Vagina (tissue), 2 donors: ENCODE results near the gene CMSS1. TPM values are rescaled to one million over a fixed set of nuclear protein-coding genes. Genes with fewer than 3 reads are reported as not detected.

Experiments
- DNase-seq, 2 donors: peaks; one replicate each; pipeline ENCODE4 v3.0.0-alpha.2; 2017; ENCODE audit errors: extremely low spot score in 2 of 2
- H3K27ac ChIP-seq: fragments of 200-600 bp; sonication (generic); one replicate; pipeline ENCODE4 v1.5.1; 2019
- H3K27me3 ChIP-seq: fragments of 200-600 bp; sonication (generic); one replicate; pipeline ENCODE4 v1.5.1; 2019
- H3K36me3 ChIP-seq, 2 donors: fragments of 200-600 bp; sonication (generic); one replicate each; pipeline ENCODE4 v1.5.1; 2017 to 2019
- H3K4me1 ChIP-seq: fragments of 200-600 bp; sonication (generic); one replicate; pipeline ENCODE4 v1.5.1; 2019
- H3K4me3 ChIP-seq, 2 donors: fragments of 200-600 bp; sonication (generic); 1 replicate in 1 of 2; 2 replicates in 1 of 2; pipeline ENCODE4 v1.5.1; 2016 to 2019
- H3K9me3 ChIP-seq: fragments of 200-600 bp; sonication (generic); one replicate; pipeline ENCODE4 v1.5.1; 2019
- CTCF ChIP-seq, 3 experiments: fragments of 450-650 bp in 2 of 3; fragments of 200-600 bp in 1 of 3; sonication (generic) in 1 of 3; IDR thresholded peaks; one replicate each; pipeline ENCODE4 v1.5.1; 2017 to 2019; ENCODE audit warnings: antibody characterized with exemption in 3 of 3, mild to moderate bottlenecking in 2 of 3, moderate library complexity in 2 of 3
- POLR2A ChIP-seq, 2 donors: fragments of 450-650 bp; IDR thresholded peaks; one replicate each; pipeline ENCODE4 v1.6.1; 2017; ENCODE audit warnings: antibody characterized with exemption in 2 of 2, mild to moderate bottlenecking in 2 of 2, moderate library complexity in 2 of 2
- POLR2AphosphoS5 ChIP-seq, 2 donors: sonication (generic); formaldehyde crosslinking; IDR thresholded peaks; one replicate each; pipeline ENCODE4 v1.9.0; 2017; ENCODE audit warnings: antibody characterized with exemption in 2 of 2, mild to moderate bottlenecking in 2 of 2, low read depth in 1 of 2; ENCODE audit not compliant: insufficient read depth in 1 of 2
- intact Hi-C: fragments of 100-400 bp; cut with DNase I; formaldehyde crosslinking; loops from one replicate; pipeline ENCODE4 v1.15.1; 2023
- total RNA-seq: library from RNA; depleted of rRNA; stranded (reverse); fragments of >200 nt; gene quantifications from one replicate; pipeline ENCODE4 v1.2.3, GENCODE V29; 2016

The CMSS1 gene
- total RNA-seq, 1 donor from 2014 or later = 21.4 TPM

DNA sequence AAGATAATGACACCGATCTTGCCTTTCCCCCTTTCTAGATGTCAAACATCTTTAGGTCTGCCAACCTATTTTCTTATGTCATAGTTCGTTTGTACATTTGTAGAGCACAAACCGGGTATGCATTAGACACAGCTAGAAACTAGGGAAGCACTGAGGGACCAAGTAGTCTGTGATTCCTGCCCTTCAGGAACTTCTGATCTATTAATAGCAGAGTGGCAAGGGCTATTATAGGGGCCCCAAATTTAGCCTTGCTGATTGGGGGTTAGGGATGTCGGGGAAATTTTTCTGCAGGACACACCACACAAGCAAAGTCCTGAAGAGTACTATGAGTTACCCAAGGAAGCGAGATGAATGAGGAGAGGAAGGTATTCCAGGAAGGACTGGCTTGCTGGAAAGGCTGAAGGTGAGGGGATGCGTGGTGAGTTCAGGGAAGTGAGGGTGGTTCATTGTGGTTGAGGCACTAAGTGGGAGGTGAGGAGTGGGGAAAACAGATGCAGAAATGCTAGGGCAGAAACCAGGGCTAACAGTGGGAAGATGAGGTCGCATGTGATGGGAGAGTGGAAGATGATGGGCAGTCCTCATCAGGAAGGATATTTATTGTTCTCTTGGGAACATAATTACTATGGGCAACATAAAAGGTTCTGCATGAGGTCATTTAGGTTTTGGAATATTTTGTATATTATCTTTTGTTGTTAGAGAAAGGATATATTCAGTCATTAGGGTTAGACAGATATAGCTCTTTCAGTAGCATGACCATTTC, 144.3 kb downstream of the CMSS1 start:
- peak overlapping the region; percentile 64 for H3K27ac ChIP-seq
- TF ChIP-seq CTCF (IDR thresholded peaks at IDR 0.05) (no peak), POLR2AphosphoS5 (IDR thresholded peaks at IDR 0.05; ENCODE audit: insufficient read depth in 1 of 2, low read depth in 1 of 2) (no peak), POLR2A (IDR thresholded peaks at IDR 0.05) (no peak)
- no peaks in the 10 kb centered on the region for H3K9me3 ChIP-seq
- peaks cover 41% of the 10 kb centered on the region for H3K4me1 ChIP-seq
- no peak for DNase-seq
- H3K4me3 ChIP-seq = no peak overlapping the region
- intact Hi-C loops = no loop called here
- no peaks in the 10 kb centered on the region for H3K36me3 ChIP-seq
- no peaks in the 10 kb centered on the region for H3K27me3 ChIP-seq

DNA sequence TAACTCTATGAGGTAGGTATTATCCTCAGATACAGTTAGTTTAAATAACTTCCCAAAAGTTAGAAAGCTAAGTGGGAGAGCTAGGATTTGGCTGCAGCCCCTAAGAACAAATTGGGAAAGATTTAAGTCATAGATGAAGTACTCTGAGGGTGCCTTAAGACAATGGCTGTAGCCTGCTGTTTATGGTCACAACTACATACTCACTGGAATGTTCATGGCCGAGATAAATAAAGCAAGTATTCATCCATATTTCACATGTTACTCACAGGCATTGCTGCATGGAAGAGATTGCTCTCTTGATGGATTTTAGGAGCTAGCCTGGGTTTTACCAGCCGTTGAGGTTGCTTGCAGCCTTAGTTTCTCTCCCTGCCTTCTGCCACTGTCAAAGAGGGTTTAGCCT, 145.0 kb downstream of the CMSS1 start:
- intact Hi-C loops = no loop called here
- no peak for TF ChIP-seq POLR2AphosphoS5 (IDR thresholded peaks at IDR 0.05; ENCODE audit: insufficient read depth in 1 of 2, low read depth in 1 of 2)
- no peak for TF ChIP-seq CTCF (IDR thresholded peaks at IDR 0.05)
- no peak for TF ChIP-seq POLR2A (IDR thresholded peaks at IDR 0.05)
- DNase-seq = no peak
- Histone ChIP-seq H3K27ac (peak overlapping the region; percentile 17), H3K27me3 (no peaks in the 10 kb centered on the region), H3K4me3 (no peak overlapping the region), H3K9me3 (no peaks in the 10 kb centered on the region), H3K4me1 (peaks cover 48% of the 10 kb centered on the region), H3K36me3 (no peaks in the 10 kb centered on the region)

GRCh38 chr3:99965077-99965476, 147.4 kb downstream of the CMSS1 start:
- H3K36me3 ChIP-seq = no peaks in the 10 kb centered on the region
- no peak overlapping the region for H3K27ac ChIP-seq
- no peaks in the 10 kb centered on the region for H3K27me3 ChIP-seq
- no peak for DNase-seq
- H3K4me3 ChIP-seq = no peak overlapping the region
- intact Hi-C loops = no loop called here
- TF ChIP-seq POLR2A (IDR thresholded peaks at IDR 0.05) = no peak
- TF ChIP-seq CTCF (IDR thresholded peaks at IDR 0.05) = no peak
- no peak for TF ChIP-seq POLR2AphosphoS5 (IDR thresholded peaks at IDR 0.05; ENCODE audit: insufficient read depth in 1 of 2, low read depth in 1 of 2)
- no peaks in the 10 kb centered on the region for H3K9me3 ChIP-seq
- H3K4me1 ChIP-seq = peaks cover 42% of the 10 kb centered on the region

DNA sequence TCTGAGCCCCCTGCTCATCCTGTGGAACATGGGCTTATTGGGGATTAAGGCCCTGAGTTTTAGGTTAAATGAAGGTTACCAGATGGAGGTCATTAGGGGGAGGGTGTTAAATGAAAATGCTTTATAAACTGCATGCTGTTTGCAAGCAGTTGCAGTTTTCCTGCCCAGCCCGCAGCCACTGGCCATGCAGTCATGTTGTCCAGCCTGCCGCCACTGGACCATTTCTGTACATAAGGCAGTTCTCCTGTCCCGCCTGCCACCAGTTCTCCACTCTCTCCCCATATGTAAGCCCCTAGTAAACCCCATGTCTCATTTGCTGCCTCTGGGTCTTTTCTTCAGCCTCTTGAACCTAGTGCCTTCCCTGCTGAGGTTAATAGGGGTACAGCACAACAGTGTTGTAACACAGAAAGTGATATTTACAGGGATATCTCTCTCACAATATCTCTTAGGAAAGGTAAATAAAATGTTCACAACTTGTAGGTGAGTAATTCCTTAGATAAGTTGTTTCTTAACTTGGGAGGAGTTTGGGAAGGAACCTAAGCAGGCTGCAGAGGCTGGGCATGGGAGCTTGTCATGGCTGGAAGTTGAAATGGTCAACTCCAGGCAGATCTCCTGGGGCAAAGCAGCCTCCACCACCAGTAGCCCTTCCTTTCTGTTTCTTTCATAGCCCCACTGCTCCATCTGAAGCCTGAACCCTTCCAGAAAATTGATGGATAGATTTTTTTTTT, 148.2 kb downstream of the CMSS1 start:
- no peak overlapping the region for H3K27ac ChIP-seq
- no peaks in the 10 kb centered on the region for H3K36me3 ChIP-seq
- H3K27me3 ChIP-seq = no peaks in the 10 kb centered on the region
- no peaks in the 10 kb centered on the region for H3K9me3 ChIP-seq
- no peak for DNase-seq
- peaks cover 34% of the 10 kb centered on the region for H3K4me1 ChIP-seq
- intact Hi-C loops = no loop called here
- TF ChIP-seq POLR2A (IDR thresholded peaks at IDR 0.05) (no peak), POLR2AphosphoS5 (IDR thresholded peaks at IDR 0.05; ENCODE audit: insufficient read depth in 1 of 2, low read depth in 1 of 2) (no peak), CTCF (IDR thresholded peaks at IDR 0.05) (no peak)
- H3K4me3 ChIP-seq = no peak overlapping the region
